Fibroblast of lung (primary cell): ENCODE data around the gene MRPL19. TPM values are rescaled to one million over a fixed set of nuclear protein-coding genes. Genes with fewer than 3 reads are reported as not detected.

ENCODE experiments used
- DNase-seq, 2 donors: peaks; one replicate each; pipeline versions ENCODE4 v3.0.0 to v3.0.0-alpha.2; 2010; ENCODE audit warnings: low read depth in 2 of 2
- H2AFZ ChIP-seq: 2 replicates; pipeline ENCODE4 v1.5.1; 2012; ENCODE audit warnings: low read length, control low read depth, inconsistent platforms
- H3K27ac ChIP-seq: 2 replicates; pipeline ENCODE4 v1.5.1; 2011; ENCODE audit warnings: low read length, control low read depth; ENCODE audit not compliant: insufficient read depth
- H3K27me3 ChIP-seq: 2 replicates; pipeline ENCODE4 v1.5.1; 2011; ENCODE audit warnings: mild to moderate bottlenecking, low read length; ENCODE audit not compliant: control insufficient read depth, insufficient read depth
- H3K36me3 ChIP-seq: 2 replicates; pipeline ENCODE4 v1.5.1; 2011; ENCODE audit warnings: low read length; ENCODE audit not compliant: control insufficient read depth, insufficient read depth
- H3K4me1 ChIP-seq: 2 replicates; pipeline ENCODE4 v1.5.1; 2011; ENCODE audit warnings: low read length; ENCODE audit not compliant: control insufficient read depth, insufficient read depth; ENCODE audit errors: extremely low read depth
- H3K4me2 ChIP-seq: 2 replicates; pipeline ENCODE4 v1.5.1; 2011; ENCODE audit warnings: low read length, control low read depth; ENCODE audit not compliant: insufficient read depth; ENCODE audit errors: extremely low read depth
- H3K4me3 ChIP-seq, 4 experiments: fragments of 200-600 bp in 1 of 4; sonication (generic) in 1 of 4; replicated peaks in 1 of 4; 2 replicates each; pipeline ENCODE4 v1.5.1; 2011 to 2016; ENCODE audit warnings: low read length in 4 of 4, low read depth in 3 of 4, mild to moderate bottlenecking in 3 of 4, control low read depth in 2 of 4, inconsistent platforms in 1 of 4, mixed read lengths in 1 of 4; ENCODE audit not compliant: insufficient read depth in 1 of 4; ENCODE audit errors: control extremely low read depth in 1 of 4
- H3K79me2 ChIP-seq: 2 replicates; pipeline ENCODE4 v1.5.1; 2012; ENCODE audit warnings: mild to moderate bottlenecking, low read length, inconsistent platforms; ENCODE audit not compliant: control insufficient read depth, insufficient read depth
- H3K9ac ChIP-seq: 2 replicates; pipeline ENCODE4 v1.5.1; 2011; ENCODE audit warnings: mild to moderate bottlenecking, low read length, control low read depth; ENCODE audit not compliant: insufficient read depth
- H3K9me3 ChIP-seq: 2 replicates; pipeline ENCODE4 v1.5.1; 2012; ENCODE audit warnings: low read depth, low read length; ENCODE audit not compliant: control insufficient read depth, insufficient read depth
- H4K20me1 ChIP-seq: 2 replicates; pipeline ENCODE4 v1.5.1; 2011; ENCODE audit warnings: low read length; ENCODE audit not compliant: control insufficient read depth, insufficient read depth; ENCODE audit errors: extremely low read depth
- CTCF ChIP-seq, 2 donors: IDR thresholded peaks in 1 of 2; conservative IDR thresholded peaks in 1 of 2; 1 replicate in 1 of 2; 2 replicates in 1 of 2; pipeline ENCODE4 v1.5.1; 2011 to 2012; ENCODE audit warnings: low read length in 2 of 2, control low read depth in 1 of 2, inconsistent platforms in 1 of 2, low read depth in 1 of 2, mild to moderate bottlenecking in 1 of 2
- EZH2 ChIP-seq: IDR thresholded peaks from 2 replicates; pipeline ENCODE4 v1.5.1; 2012; ENCODE audit warnings: low read length, control low read depth, mild to moderate bottlenecking; ENCODE audit errors: missing control alignments
- polyA plus RNA-seq, 2 donors: library from polyadenylated mRNA; depleted of rRNA in 1 of 2; stranded (reverse) in 1 of 2; unstranded in 1 of 2; fragments of >200 nt; gene quantifications; 2 replicates each; pipeline ENCODE4 v1.2.1, GENCODE V29; 2011 to 2012; ENCODE audit warnings: missing spikeins in 1 of 2
- total RNA-seq: library from RNA; depleted of rRNA; stranded (reverse); fragments of >200 nt; gene quantifications from 2 replicates; pipeline ENCODE4 v1.2.1, GENCODE V29; 2014

MRPL19 gene
- total and polyA plus RNA-seq, 2 donors (not counting 1 experiment from before 2014, with no cell fraction given) = 36.2 to 39.3 TPM

GRCh38 chr2:75632813-75633212 is 13.8 kb upstream of the MRPL19 start:
- no peaks in the 10 kb centered on the region for H3K36me3 ChIP-seq
- H3K79me2 ChIP-seq = no peaks in the 10 kb centered on the region
- peaks cover 5% of the 10 kb centered on the region for H3K27me3 ChIP-seq
- no peak for DNase-seq
- H3K27ac ChIP-seq = no peak overlapping the region
- no peak overlapping the region for H3K4me3 ChIP-seq
- H4K20me1 ChIP-seq = no peaks in the 10 kb centered on the region
- TF ChIP-seq EZH2 = no peak
- TF ChIP-seq CTCF (conservative IDR thresholded peaks at IDR 0.05 in 1 of 2, IDR thresholded peaks at IDR 0.05 in 1 of 2; ENCODE audit: low read depth in 1 of 2, low read length in 2 of 2) = no peak
- peaks cover 2% of the 10 kb centered on the region for H3K4me1 ChIP-seq
- H2AFZ ChIP-seq = no peak overlapping the region
- H3K9me3 ChIP-seq = no peaks in the 10 kb centered on the region
- no peak overlapping the region for H3K9ac ChIP-seq
- H3K4me2 ChIP-seq = no peak overlapping the region

- no peak overlapping the region for H3K4me3 ChIP-seq
- DNase-seq = no peak
- no peaks in the 10 kb centered on the region for H3K36me3 ChIP-seq
- no peak overlapping the region for H3K9ac ChIP-seq
- H3K4me1 ChIP-seq = peaks cover 2% of the 10 kb centered on the region
- H3K4me2 ChIP-seq = no peak overlapping the region
- no peak overlapping the region for H3K27ac ChIP-seq
- no peak overlapping the region for H2AFZ ChIP-seq
- no peaks in the 10 kb centered on the region for H3K9me3 ChIP-seq
- H4K20me1 ChIP-seq = no peaks in the 10 kb centered on the region
- H3K27me3 ChIP-seq = peaks cover 8% of the 10 kb centered on the region
- TF ChIP-seq EZH2 = no peak
- TF ChIP-seq CTCF (conservative IDR thresholded peaks at IDR 0.05 in 1 of 2, IDR thresholded peaks at IDR 0.05 in 1 of 2; ENCODE audit: low read depth in 1 of 2, low read length in 2 of 2) = no peak
- H3K79me2 ChIP-seq = no peaks in the 10 kb centered on the region
Observed at GRCh38 chr2:75633620-75634019, 13.0 kb upstream of the MRPL19 start.

GRCh38 chr2:75634945-75635344 is 11.6 kb upstream of the MRPL19 start:
- no peaks in the 10 kb centered on the region for H4K20me1 ChIP-seq
- H3K4me2 ChIP-seq = no peak overlapping the region
- no peak overlapping the region for H3K27ac ChIP-seq
- no peaks in the 10 kb centered on the region for H3K79me2 ChIP-seq
- no peak for DNase-seq
- H3K9ac ChIP-seq = no peak overlapping the region
- H3K4me1 ChIP-seq = peaks cover 2% of the 10 kb centered on the region
- no peak overlapping the region for H2AFZ ChIP-seq
- peaks cover 12% of the 10 kb centered on the region for H3K27me3 ChIP-seq
- no peaks in the 10 kb centered on the region for H3K9me3 ChIP-seq
- no peak overlapping the region for H3K4me3 ChIP-seq
- no peak for TF ChIP-seq EZH2
- no peak for TF ChIP-seq CTCF (conservative IDR thresholded peaks at IDR 0.05 in 1 of 2, IDR thresholded peaks at IDR 0.05 in 1 of 2; ENCODE audit: low read depth in 1 of 2, low read length in 2 of 2)
- H3K36me3 ChIP-seq = no peaks in the 10 kb centered on the region
